GM20431 (cell line): Measurements from ENCODE around the gene KIF3A.

ENCODE experiments used
- in situ Hi-C: fragments of 300-500 bp; cut with MseI, MboI; formaldehyde crosslinking; loops from one replicate; pipeline ENCODE4 v1.15.0; 2020; ENCODE audit warnings: low sequenced_read_pairs; ENCODE audit not compliant: unreplicated experiment

The KIF3A gene

DNA sequence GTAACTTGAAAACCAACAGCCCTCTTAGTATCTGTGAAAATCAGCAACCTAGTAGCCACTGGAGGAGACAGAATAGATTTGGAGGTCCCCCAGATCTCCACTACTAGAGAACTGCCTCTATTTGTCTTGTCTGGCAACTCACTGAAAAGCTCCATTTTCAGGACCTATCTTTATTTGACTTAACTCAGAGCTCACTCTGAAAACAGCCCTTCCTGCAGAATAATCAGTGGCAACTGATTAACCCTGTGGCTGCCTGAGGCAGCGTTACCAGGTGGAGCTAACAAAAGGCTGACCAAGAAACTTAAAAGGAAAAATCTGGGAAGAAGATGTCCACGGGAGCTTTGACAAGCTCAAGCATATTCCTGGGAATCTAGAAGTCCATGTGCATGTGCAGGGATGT is 89.9 kb downstream of the KIF3A start:
- in situ Hi-C loops: no loop called here

DNA sequence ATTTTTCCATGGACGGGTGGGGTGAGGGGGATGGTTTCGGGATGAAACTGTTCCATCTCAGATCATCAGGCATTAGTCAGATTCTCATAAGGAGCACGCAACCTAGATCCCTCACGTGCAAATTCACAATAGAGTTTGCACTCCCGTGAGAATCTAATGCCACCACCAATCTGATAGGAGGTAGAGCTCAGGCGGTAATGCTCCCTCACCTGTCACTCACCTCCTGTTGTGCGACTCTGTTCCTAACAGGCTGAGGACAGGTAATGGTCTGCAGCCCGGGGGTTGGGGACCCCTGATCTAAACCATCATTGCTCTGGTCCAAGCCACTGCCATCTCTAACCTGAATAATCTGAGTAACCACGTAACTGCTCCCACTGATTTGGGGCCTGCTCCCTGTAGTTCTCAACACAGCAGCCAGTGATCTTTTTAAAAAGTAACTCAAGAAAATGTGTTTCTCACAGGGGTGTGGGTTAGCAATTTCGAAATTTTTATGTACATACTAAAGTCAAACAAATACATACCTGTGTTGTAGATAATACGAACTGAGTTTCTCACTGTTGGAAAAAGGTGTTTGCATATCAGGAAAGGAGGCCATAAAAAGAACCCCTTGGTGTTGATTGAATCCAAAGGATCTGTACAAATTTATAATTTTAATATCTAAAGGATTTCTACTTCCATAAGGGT is 90.6 kb downstream of the KIF3A start:
- in situ Hi-C loops: no loop called here

DNA sequence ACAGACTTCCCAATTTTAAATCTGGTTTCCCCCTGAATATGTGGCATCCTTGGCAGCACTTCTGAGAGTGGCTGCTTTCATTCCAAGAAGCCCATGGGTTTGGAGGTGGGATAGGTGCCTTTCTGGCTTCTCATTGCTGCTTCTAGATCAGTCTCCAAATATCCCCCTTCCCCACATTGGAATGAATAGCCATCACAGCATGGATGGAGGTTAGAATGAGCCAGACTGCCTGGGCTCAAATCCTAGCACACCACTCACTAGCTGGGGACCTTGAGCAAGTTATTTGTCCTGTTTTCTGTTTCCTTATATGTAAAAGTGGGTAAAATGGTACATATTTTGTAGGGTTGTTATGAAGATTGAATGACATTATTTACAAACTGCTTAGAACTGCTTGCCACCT is 93.2 kb downstream of the KIF3A start:
- in situ Hi-C loops: no loop called here
